HG02798 (cell line): ENCODE data around the gene TCFL5.
"Not testable (repeated sequence)": the region's sequence is repeated elsewhere in the genome, so short reads cannot be mapped to it uniquely, and the experiment has no call there.

Source experiments
- ATAC-seq: cut with Tn5 transposase; IDR thresholded peaks from one replicate; pipeline ENCODE4 v1.9.1; 2021; ENCODE audit warnings: mild to moderate bottlenecking; ENCODE audit not compliant: unreplicated experiment, poor library complexity

TCFL5 gene

GRCh38 chr20:62881662-62882395 lies 20.2 kb upstream of the TCFL5 start:
- ATAC-seq, result no peak

- ATAC-seq, result no peak
Observed at GRCh38 chr20:62880935-62881661, 19.5 kb upstream of the TCFL5 start.

GRCh38 chr20:62880147-62880934 lies 18.7 kb upstream of the TCFL5 start:
- no peak for ATAC-seq

- no peak for ATAC-seq
Observed at GRCh38 chr20:62879275-62880146, 17.9 kb upstream of the TCFL5 start.

GRCh38 chr20:62878244-62879038 lies 16.8 kb upstream of the TCFL5 start:
- ATAC-seq, result no peak

GRCh38 chr20:62876902-62877816 lies 15.5 kb upstream of the TCFL5 start:
- no peak for ATAC-seq

- no peak for ATAC-seq
Observed at GRCh38 chr20:62876501-62876901, 14.9 kb upstream of the TCFL5 start.

- ATAC-seq, result no peak
Observed at GRCh38 chr20:62875419-62876361, 14.1 kb upstream of the TCFL5 start.

- no peak for ATAC-seq
Observed at GRCh38 chr20:62874964-62875344, 13.3 kb upstream of the TCFL5 start.

GRCh38 chr20:62873681-62874031 lies 12.0 kb upstream of the TCFL5 start:
- not testable (repeated sequence) for ATAC-seq

GRCh38 chr20:62873280-62873679 lies 11.7 kb upstream of the TCFL5 start:
- ATAC-seq, result no peak

GRCh38 chr20:62872862-62873261 lies 11.2 kb upstream of the TCFL5 start:
- ATAC-seq, result no peak

GRCh38 chr20:62872184-62872847 lies 10.7 kb upstream of the TCFL5 start:
- ATAC-seq, result no peak

- ATAC-seq, result no peak
Observed at GRCh38 chr20:62864207-62864606, 2.6 kb upstream of the TCFL5 start.

- peak; percentile 36 for ATAC-seq
Observed at GRCh38 chr20:62860924-62861691, 514 bp downstream of the TCFL5 start.

GRCh38 chr20:62860391-62860923 lies 1.2 kb downstream of the TCFL5 start:
- ATAC-seq, result no peak
